HepG2 (cell line): ENCODE data around the gene CAMTA1. TPM values are rescaled to one million over a fixed set of nuclear protein-coding genes. Genes with fewer than 3 reads are reported as not detected.

Source experiments
- ATAC-seq: fragments of 200-7000 bp; cut with Tn5 transposase; 3 replicates; pipeline ENCODE4 v1.9.1; 2020; ENCODE audit warnings: mild to moderate bottlenecking, moderate library complexity
- BruUV-seq: library from RNA; stranded (reverse); fragments of 400-500 nt; replicated peaks from 2 replicates; lab custom pipeline; 2021; lab: Mats Ljungman, UMichigan
- CTCF ChIA-PET: fragments of 300-600 bp; formaldehyde crosslinking; extraction: SDS; loops from one replicate; lab custom pipeline; 2021; ENCODE audit warnings: low total read pairs, inconsistent platforms, low intra/inter-chr PET ratio; lab: Yijun Ruan, JAX
- POLR2A ChIA-PET: fragments of 350-600 bp; sonication (Branson Sonifier 250); formaldehyde crosslinking; loops from one replicate; lab custom pipeline; 2020; ENCODE audit warnings: antibody characterized with exemption, inconsistent platforms; lab: Yijun Ruan, JAX
- DNase-seq: peaks from one replicate; pipeline ENCODE4 v3.0.0-alpha.2; 2015; ENCODE audit warnings: low spot score
- FAIRE-seq: peaks from 3 replicates; lab custom pipeline; 2011; peaks lifted over from hg19 to GRCh38; lab: Jason Lieb, UNC
- H2AFZ ChIP-seq: one replicate; pipeline ENCODE4 v1.6.1; 2011; ENCODE audit warnings: low read length, inconsistent platforms
- H3K27ac ChIP-seq: fragments of 300-600 bp; 3 replicates; pipeline ENCODE4 v1.8.0; 2011; ENCODE audit warnings: mixed run types, mild to moderate bottlenecking, mixed read lengths, low read length, inconsistent platforms; ENCODE audit not compliant: insufficient read depth; ENCODE audit errors: extremely low read length
- H3K27me3 ChIP-seq, 2 experiments: fragments of 200-600 bp in 1 of 2; 2 replicates in 1 of 2; 3 replicates in 1 of 2; pipeline versions ENCODE4 v1.6.0 to v1.8.0; 2011; ENCODE audit warnings: low read length in 2 of 2, mild to moderate bottlenecking in 2 of 2, moderate library complexity in 2 of 2, inconsistent platforms in 1 of 2; ENCODE audit not compliant: insufficient read depth in 2 of 2, control insufficient read depth in 1 of 2
- H3K36me3 ChIP-seq, 2 experiments: fragments of 200-600 bp in 1 of 2; replicated peaks in 1 of 2; 2 replicates in 1 of 2; 3 replicates in 1 of 2; pipeline versions ENCODE4 v1.5.1 to v1.8.0; 2011; ENCODE audit warnings: low read length in 2 of 2, inconsistent platforms in 1 of 2; ENCODE audit not compliant: insufficient read depth in 2 of 2, control insufficient read depth in 1 of 2
- H3K4me1 ChIP-seq: 2 replicates; pipeline ENCODE4 v1.5.1; 2012; ENCODE audit warnings: low read length, inconsistent platforms; ENCODE audit not compliant: insufficient read depth
- H3K4me2 ChIP-seq: 2 replicates; pipeline ENCODE4 v1.6.0; 2011; ENCODE audit warnings: low read depth, low read length, inconsistent platforms
- H3K4me3 ChIP-seq, 3 experiments: fragments of 200-600 bp in 1 of 3; sonication (generic), shearing (Covaris generic) in 1 of 3; replicated peaks in 1 of 3; 2 replicates each; pipeline ENCODE4 v1.5.1; 2011 to 2016; ENCODE audit warnings: low read length in 3 of 3, inconsistent platforms in 2 of 3, low read depth in 2 of 3, mild to moderate bottlenecking in 2 of 3, control low read depth in 1 of 3, mixed read lengths in 1 of 3; ENCODE audit not compliant: insufficient read depth in 1 of 3
- H3K79me2 ChIP-seq: one replicate; pipeline ENCODE4 v1.6.1; 2011; ENCODE audit warnings: low read length, inconsistent platforms; ENCODE audit not compliant: insufficient read depth
- H3K9ac ChIP-seq: 2 replicates; pipeline ENCODE4 v1.6.0; 2011; ENCODE audit warnings: mild to moderate bottlenecking, low read depth, low read length, inconsistent platforms; ENCODE audit not compliant: insufficient read depth
- H3K9me3 ChIP-seq: 2 replicates; pipeline ENCODE4 v1.5.1; 2012; ENCODE audit warnings: mild to moderate bottlenecking, low read length
- H4K20me1 ChIP-seq: 2 replicates; pipeline ENCODE4 v1.6.0; 2011; ENCODE audit warnings: inconsistent platforms, mild to moderate bottlenecking, low read length, moderate library complexity; ENCODE audit not compliant: insufficient read depth
- FIP1L1 ChIP-seq: fragments of 200-400 bp; formaldehyde crosslinking; IDR thresholded peaks from 2 replicates; pipeline ENCODE4 v1.6.1; 2018; ENCODE audit warnings: low read depth, mild to moderate bottlenecking, low read length, moderate library complexity, borderline replicate concordance; ENCODE audit not compliant: insufficient read depth
- HNF1B ChIP-seq: sonication (generic); formaldehyde crosslinking; IDR thresholded peaks from 2 replicates; pipeline ENCODE4 v1.5.1; 2020; ENCODE audit warnings: mild to moderate bottlenecking, moderate library complexity, missing genetic modification reagents
- IKZF4 ChIP-seq: sonication (generic); formaldehyde crosslinking; IDR thresholded peaks from 2 replicates; pipeline ENCODE4 v1.5.1; 2020; ENCODE audit warnings: borderline replicate concordance, mild to moderate bottlenecking, low read depth, missing genetic modification reagents; ENCODE audit errors: not compliant biosample characterization
- RBFOX2 ChIP-seq: fragments of 200-400 bp; formaldehyde crosslinking; IDR thresholded peaks from 2 replicates; pipeline ENCODE4 v1.6.1; 2017; ENCODE audit warnings: low read depth, mild to moderate bottlenecking, low read length
- RFXANK ChIP-seq: IDR thresholded peaks from 2 replicates; pipeline ENCODE4 v1.6.1; 2016
- YY1 ChIP-seq: IDR thresholded peaks from 2 replicates; pipeline ENCODE4 v1.6.1; 2011; ENCODE audit warnings: low read length, low read depth, moderate library complexity, mild to moderate bottlenecking; ENCODE audit not compliant: insufficient read depth, insufficient replicate concordance
- ZBTB38 ChIP-seq: sonication (generic); formaldehyde crosslinking; IDR thresholded peaks from 2 replicates; pipeline ENCODE4 v1.5.1; 2020; ENCODE audit warnings: mild to moderate bottlenecking, missing genetic modification reagents
- ZNF274 ChIP-seq: sonication (generic); formaldehyde crosslinking; IDR thresholded peaks from 2 replicates; pipeline ENCODE4 v1.5.1; 2020; ENCODE audit warnings: mild to moderate bottlenecking, missing genetic modification reagents
- ZNF496 ChIP-seq: sonication (generic); formaldehyde crosslinking; IDR thresholded peaks from 2 replicates; pipeline ENCODE4 v1.8.1; 2023; ENCODE audit warnings: mild to moderate bottlenecking, moderate library complexity, missing genetic modification reagents; ENCODE audit not compliant: insufficient replicate concordance
- ZNF605 ChIP-seq: sonication (generic); formaldehyde crosslinking; IDR thresholded peaks from 2 replicates; pipeline ENCODE4 v1.8.0; 2022; ENCODE audit warnings: mild to moderate bottlenecking, missing genetic modification reagents
- ZSCAN22 ChIP-seq: sonication (generic); formaldehyde crosslinking; IDR thresholded peaks from 2 replicates; pipeline ENCODE4 v1.4.0; 2020; ENCODE audit warnings: mild to moderate bottlenecking, missing genetic modification reagents
- WGBS: methylation state at CpG from one replicate; pipeline ENCODE4 v1.1.6; 2017; ENCODE audit warnings: low lambda C conversion rate; 5-methylcytosine and 5-hydroxymethylcytosine counted together
- in situ Hi-C: cut with HindIII; loops from 2 replicates; pipeline ENCODE4 v1.10.0; 2017; ENCODE audit warnings: low pct_unique_long_range_greater_than_20kb; ENCODE audit not compliant: extremely low pct_ligation_motif_present
- intact Hi-C: fragments of 100-400 bp; cut with micrococcal nuclease; formaldehyde crosslinking; loops from one replicate; pipeline ENCODE4 v1.10.0; 2022; ENCODE audit not compliant: unreplicated experiment
- polyA plus RNA-seq, 8 experiments: library from polyadenylated mRNA; depleted of rRNA in 3 of 8; stranded (reverse) in 7 of 8; unstranded in 1 of 8; fragments of >200 nt; fragmentation: Illumina TruSeq in 4 of 8; extraction: Trizol in 4 of 8; gene quantifications; 2 replicates each; pipeline versions ENCODE4 v1.2.1 to v1.2.3, GENCODE V29; 2011 to 2016; ENCODE audit warnings: low read depth in 4 of 8, missing spikeins in 1 of 8, mixed read lengths in 1 of 8; ENCODE audit not compliant: insufficient read depth in 1 of 8
- total RNA-seq, 5 experiments: library from RNA; depleted of rRNA; stranded (reverse); fragments of >200 nt; fragmentation: Illumina TruSeq; extraction: Trizol; gene quantifications; 2 replicates each; pipeline ENCODE4 v1.2.3, GENCODE V29; 2016; ENCODE audit warnings: low read depth in 1 of 5

CAMTA1 gene
- total and polyA plus RNA-seq, 2 of the 13 experiments (the other 11 are each of a cell fraction or from before 2014, with no cell fraction given) = 25.0 to 36.4 TPM

GRCh38 chr1:7398982-7399381, 613.7 kb downstream of the CAMTA1 start:
- Histone ChIP-seq H4K20me1 (no peaks in the 10 kb centered on the region), H3K4me3 (no peak overlapping the region), H3K4me1 (no peaks in the 10 kb centered on the region), H3K27ac (no peak overlapping the region), H2AFZ (no peak overlapping the region), H3K36me3 (no peaks in the 10 kb centered on the region), H3K9me3 (peaks cover 9% of the 10 kb centered on the region), H3K27me3 (peaks cover 0 to 3% of the 10 kb centered on the region in 2 experiments; a peak in 1 of 5 replicates), H3K9ac (no peak overlapping the region), H3K79me2 (no peaks in the 10 kb centered on the region), H3K4me2 (no peak overlapping the region)
- no peak for DNase-seq
- TF ChIP-seq ZNF496 (CRISPR knock-in tag) (no peak), ZNF605 (no peak), FIP1L1 (no peak), ZNF274 (CRISPR knock-in tag) (no peak), IKZF4 (CRISPR knock-in tag) (no peak), RBFOX2 (no peak), RFXANK (no peak), HNF1B (CRISPR knock-in tag) (no peak), YY1 (no peak), ZSCAN22 (CRISPR knock-in tag) (no peak), ZBTB38 (CRISPR knock-in tag) (no peak)
- ChIA-PET POLR2A (no interaction called here), CTCF (no interaction called here)
- BruUV-seq = no TSS peak
- no peak for FAIRE-seq
- WGBS = 0% methylated on average over 1 of the region's 1 CpG
- in situ Hi-C loops (no loop called here), intact Hi-C loops (no loop called here)
- no peak for ATAC-seq
